GM21576 (cell line): ENCODE results near the gene PHYHIPL.

ENCODE experiments used
- ATAC-seq: cut with Tn5 transposase; IDR thresholded peaks from one replicate; pipeline ENCODE4 v1.9.1; 2021; ENCODE audit warnings: mild to moderate bottlenecking, moderate library complexity; ENCODE audit not compliant: unreplicated experiment

The PHYHIPL gene

DNA sequence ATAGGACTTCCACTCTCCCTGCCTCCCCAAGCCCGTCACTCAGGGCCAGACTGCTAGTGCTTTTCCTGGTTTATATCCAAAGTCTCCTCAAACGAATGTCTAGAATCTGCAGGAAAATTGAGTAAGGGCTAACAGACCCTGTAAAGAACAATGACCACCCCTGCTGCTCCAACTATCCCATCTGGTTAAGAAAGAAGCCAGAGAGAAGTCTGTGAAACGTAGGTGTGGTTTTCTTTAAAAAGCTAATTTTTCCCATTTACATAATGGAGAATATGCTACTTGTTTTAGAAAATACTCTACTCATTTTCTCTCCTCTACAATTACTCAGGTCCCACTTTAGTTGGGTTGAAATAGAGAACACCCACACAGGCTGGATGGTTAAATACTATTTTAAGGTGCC, 113.4 kb downstream of the PHYHIPL start:
- no peak for ATAC-seq

DNA sequence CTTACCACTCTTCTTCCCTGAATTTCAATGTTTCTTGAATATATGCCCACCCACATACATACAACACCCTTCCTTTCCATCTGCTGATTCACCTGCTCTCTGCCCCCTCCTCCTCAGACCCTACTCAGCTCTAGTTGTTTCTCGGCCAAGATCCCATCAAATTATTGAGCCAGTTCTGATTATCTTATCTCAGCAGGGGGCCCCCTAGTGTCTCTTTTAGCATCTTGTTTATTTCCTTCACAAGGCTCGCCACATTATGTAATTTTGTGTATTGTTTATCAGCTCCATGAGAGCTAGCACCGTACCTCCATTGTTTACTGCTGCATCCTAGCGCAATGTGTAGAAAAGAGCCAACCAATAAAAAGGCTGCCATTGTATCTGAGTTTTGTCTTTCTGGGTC, 114.0 kb downstream of the PHYHIPL start:
- ATAC-seq: no peak
